22Rv1 (cell line): ENCODE measurements around the gene MOGAT2.

ENCODE experiments used
- ZFX ChIP-seq: fragments of 450-650 bp; IDR thresholded peaks from 2 replicates; pipeline ENCODE4 v1.6.1; 2017; ENCODE audit warnings: antibody characterized with exemption, borderline replicate concordance
- TF ChIP-seq, protein P1 (sequence below): fragments of 450-650 bp; IDR thresholded peaks from 2 replicates; pipeline ENCODE4 v1.5.1; 2017; ENCODE audit warnings: mild to moderate bottlenecking

DNA sequence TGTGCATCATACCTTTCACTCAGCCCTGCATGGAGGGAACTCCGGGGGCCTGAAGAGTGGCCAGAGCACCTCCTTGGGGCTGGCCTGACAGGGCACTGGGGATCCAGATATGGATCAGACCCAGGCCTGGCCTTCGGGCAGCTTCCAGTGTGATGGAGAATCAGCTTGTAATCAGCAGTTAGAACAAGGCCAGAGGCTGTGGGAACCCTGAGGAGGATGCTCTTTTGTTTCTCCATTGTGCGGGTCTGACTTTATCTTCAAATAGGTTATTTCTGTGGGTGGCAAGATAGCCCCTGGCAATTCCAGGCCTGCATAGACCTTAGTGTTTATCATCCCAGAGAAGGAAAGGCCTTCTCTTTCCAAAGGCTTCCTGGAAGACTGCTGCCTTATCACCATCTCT, 63.2 kb downstream of the MOGAT2 start:
- TF ChIP-seq, protein P1, sequence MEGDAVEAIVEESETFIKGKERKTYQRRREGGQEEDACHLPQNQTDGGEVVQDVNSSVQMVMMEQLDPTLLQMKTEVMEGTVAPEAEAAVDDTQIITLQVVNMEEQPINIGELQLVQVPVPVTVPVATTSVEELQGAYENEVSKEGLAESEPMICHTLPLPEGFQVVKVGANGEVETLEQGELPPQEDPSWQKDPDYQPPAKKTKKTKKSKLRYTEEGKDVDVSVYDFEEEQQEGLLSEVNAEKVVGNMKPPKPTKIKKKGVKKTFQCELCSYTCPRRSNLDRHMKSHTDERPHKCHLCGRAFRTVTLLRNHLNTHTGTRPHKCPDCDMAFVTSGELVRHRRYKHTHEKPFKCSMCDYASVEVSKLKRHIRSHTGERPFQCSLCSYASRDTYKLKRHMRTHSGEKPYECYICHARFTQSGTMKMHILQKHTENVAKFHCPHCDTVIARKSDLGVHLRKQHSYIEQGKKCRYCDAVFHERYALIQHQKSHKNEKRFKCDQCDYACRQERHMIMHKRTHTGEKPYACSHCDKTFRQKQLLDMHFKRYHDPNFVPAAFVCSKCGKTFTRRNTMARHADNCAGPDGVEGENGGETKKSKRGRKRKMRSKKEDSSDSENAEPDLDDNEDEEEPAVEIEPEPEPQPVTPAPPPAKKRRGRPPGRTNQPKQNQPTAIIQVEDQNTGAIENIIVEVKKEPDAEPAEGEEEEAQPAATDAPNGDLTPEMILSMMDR = no peak
- TF ChIP-seq ZFX = no peak
